HG02943 (cell line): ENCODE results near the gene DAP.

Experiments
- ATAC-seq: cut with Tn5 transposase; IDR thresholded peaks from one replicate; pipeline ENCODE4 v1.9.1; 2021; ENCODE audit warnings: mild to moderate bottlenecking, low read depth, moderate library complexity; ENCODE audit not compliant: unreplicated experiment

The DAP gene

GRCh38 chr5:10761933-10762775, 1.1 kb upstream of the DAP start:
- ATAC-seq: no peak

- no peak for ATAC-seq
Observed at GRCh38 chr5:10760921-10761184, 181 bp downstream of the DAP start.

- peak; percentile 39 for ATAC-seq
Observed at GRCh38 chr5:10760096-10760920, 726 bp downstream of the DAP start.

DNA sequence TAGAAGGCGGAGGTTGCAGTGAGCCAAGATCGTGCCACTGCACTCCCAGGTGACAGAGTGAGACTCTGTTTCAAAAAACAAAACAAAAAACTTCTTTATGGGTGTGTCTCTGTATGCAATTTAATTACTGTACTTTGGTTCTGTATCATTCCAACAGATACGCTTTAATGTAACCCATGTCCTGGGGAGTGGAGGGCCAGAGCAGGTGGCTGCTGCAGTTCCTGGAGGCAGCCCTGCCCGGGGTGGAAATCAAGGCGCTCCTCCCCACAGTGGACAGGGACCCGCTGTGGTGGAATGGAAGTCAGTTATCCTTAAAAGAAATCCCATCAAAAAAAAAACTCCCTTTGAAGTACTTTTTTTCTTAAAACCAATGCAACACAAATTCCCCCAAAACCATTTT, 1.9 kb downstream of the DAP start:
- ATAC-seq: no peak

- ATAC-seq: no peak
Observed at GRCh38 chr5:10757922-10758555, 3.0 kb downstream of the DAP start.

DNA sequence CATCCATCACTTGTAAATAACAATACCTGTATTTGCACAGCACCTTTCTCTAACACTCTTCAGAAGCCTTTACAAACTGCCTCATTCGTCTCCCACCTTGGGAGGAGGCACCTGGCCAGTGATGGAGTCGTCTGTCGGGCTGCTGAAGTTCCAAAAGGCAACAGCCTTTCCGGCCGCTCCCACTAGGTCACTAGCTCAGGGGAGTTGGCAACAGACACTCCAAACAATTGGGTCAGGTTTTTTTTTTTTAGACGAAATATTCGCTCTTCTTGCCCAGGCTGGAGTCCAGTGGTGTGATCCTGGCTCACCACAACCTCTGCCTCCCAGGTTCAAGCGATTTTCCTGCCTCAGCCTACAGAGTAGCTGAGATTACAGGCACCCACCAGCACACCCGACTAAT, 4.0 kb downstream of the DAP start:
- ATAC-seq: no peak

DNA sequence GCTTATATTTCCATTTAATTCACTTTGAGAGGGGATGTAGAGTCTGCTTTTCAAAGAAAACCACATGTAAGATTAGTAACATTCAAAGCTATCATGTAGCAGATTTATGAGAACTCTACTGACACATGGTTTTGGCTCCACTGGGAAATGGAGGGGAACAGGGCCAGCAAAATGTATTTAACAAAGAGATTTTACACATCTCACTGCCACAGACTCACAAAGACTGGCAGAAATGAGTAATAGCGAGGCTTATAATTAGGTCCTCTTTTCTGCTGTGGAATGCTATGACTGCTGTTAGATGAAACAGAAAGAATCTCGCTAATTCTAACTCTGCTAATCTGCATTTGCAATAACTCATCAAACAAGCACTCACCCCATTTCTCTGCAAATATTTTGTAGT, 4.5 kb downstream of the DAP start:
- no peak for ATAC-seq

GRCh38 chr5:10753178-10753577, 7.9 kb downstream of the DAP start:
- no peak for ATAC-seq

DNA sequence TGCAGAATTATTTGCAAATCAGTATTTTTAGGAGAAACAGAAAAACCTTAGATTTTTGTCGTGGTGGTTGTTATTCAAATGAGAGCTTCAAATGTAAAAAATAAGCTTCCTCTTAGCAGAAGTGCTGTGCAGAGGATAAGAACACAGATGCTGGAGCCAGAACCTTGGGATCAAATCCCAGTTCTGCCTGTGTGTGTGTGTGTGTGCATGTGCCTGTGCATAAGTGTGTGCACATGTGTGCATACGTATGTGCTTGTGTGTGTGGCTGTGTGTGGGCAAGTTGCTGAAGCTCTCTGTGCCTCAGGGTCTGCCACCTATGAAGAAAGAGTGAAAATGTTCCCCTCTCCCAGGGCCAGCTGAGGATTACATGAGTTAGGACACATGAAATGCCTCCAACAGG, 8.6 kb downstream of the DAP start:
- ATAC-seq: no peak

- no peak for ATAC-seq
Observed at GRCh38 chr5:10750909-10751308, 10.1 kb downstream of the DAP start.

DNA sequence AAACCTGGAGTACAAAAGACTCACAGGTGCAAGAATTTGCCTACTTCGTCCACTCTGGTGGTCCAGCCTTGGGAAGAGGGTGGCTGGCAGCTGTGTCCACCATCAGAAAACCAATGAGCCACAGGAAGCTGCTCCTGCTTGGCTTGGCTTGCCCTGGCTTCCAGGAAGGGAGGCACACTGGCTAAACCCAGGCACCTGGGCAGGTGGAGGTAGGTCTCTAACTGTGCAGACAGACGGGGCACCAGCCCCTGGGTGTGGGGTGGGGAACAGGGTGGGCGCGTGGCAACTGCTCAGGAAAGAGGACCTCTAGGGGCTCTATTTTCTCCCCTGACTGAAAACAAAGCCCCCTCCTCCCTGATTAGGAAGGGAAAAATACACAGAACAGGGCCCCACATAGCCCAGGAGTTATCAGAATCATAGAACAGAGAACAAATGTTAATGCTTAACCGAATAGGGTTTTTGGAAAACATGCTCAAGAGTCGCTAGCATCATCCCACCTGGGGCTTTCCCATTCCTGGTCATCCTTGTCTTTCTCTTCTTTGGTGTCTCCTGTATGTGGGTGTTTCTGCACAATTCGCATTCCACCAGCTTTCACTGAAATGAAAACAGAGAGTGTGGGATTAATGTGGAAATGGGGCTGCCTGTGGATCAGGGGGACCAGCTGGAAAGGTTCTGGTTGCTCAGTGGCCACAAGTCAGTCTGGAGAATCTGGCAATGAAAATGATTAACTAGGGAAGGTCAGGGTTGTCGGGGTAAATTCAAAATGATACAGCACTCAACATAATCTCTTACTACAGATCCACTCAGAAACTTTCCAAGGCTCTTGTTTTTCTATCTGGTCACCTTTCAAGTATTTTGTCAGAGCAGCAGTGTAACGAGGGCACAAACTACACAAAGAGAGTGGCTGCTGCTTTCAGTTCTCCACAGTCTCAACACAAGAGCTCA, 13.1 kb downstream of the DAP start:
- peak; percentile 58 for ATAC-seq

DNA sequence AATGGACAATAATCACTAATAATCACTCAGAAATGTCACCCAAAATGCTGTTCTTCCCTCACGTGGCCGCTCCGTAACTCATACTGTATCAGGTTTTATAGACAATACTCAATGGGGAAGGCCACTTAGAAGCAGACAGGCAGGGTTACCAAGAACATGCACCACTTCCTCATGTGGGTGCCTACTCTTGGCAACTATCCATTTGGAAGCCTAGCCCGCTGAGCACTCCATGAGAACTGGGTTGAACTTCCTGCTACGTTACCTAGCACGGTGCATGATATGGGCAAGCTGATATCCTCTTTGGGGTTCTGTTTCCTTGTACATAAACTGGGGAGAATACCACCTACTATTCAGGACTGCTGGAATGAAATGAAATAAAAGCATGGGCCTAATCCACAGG, 14.3 kb downstream of the DAP start:
- no peak for ATAC-seq

DNA sequence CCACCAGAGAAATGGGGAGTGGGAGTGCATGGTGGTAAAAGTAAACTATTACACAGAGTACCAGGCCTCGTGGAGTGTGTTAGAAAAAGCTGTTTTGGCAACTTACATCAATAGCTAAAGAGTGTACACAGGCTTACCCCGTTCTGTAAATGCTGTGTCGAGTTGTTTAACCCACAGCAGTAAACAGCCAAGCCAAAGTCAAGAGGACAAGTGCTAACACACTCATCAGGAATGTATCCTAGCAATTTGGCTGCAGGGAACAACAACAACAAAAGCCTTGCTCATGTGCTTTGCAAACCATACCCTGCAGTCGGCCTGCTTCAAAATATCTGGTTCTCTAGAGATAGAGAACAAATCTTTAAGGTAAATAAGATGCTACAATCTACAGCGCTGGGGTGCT, 15.9 kb downstream of the DAP start:
- no peak for ATAC-seq

- no peak for ATAC-seq
Observed at GRCh38 chr5:10744681-10745080, 16.4 kb downstream of the DAP start.

GRCh38 chr5:10743951-10744350, 17.1 kb downstream of the DAP start:
- no peak for ATAC-seq

- no peak for ATAC-seq
Observed at GRCh38 chr5:10743526-10743925, 17.5 kb downstream of the DAP start.

DNA sequence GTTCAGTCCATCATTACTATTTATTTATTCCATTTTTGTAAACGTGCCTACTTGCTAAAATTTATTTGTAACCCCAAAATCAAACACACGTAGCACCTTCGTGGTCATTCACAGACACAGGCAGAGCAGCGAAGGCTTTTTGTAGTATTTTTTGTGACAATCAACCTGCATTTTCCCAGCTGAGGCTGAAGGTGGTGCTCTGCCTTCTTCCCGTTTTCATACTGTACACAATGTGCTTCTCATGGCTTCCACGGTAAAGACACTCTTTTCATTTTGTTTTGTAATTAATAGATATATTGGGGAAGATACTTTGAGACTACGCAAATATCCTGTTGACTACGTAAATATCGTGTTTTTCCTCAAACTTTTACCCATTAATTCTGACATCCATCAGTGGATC, 19.4 kb downstream of the DAP start:
- no peak for ATAC-seq

GRCh38 chr5:10740384-10740783, 20.6 kb downstream of the DAP start:
- no peak for ATAC-seq

GRCh38 chr5:10737880-10738279, 23.2 kb downstream of the DAP start:
- ATAC-seq: no peak

GRCh38 chr5:10736808-10737207, 24.2 kb downstream of the DAP start:
- no peak for ATAC-seq

- ATAC-seq: peak; percentile 11
Observed at GRCh38 chr5:10736354-10736753, 24.7 kb downstream of the DAP start.
